Transverse colon (tissue), 4 donors: ENCODE data around the gene REC114.

Experiments
- CTCF ChIP-seq, 5 experiments: fragments of 200-600 bp in 3 of 5; fragments of 450-650 bp in 2 of 5; sonication (generic) in 3 of 5; IDR thresholded peaks; 1 replicate in 2 of 5; 2 replicates in 3 of 5; pipeline ENCODE4 v1.5.1; 2016 to 2017; ENCODE audit warnings: antibody characterized with exemption in 5 of 5, inconsistent platforms in 3 of 5, mild to moderate bottlenecking in 2 of 5, moderate library complexity in 1 of 5
- POLR2A ChIP-seq: fragments of 450-650 bp; IDR thresholded peaks from one replicate; pipeline ENCODE4 v1.6.1; 2016; ENCODE audit warnings: antibody characterized with exemption, mild to moderate bottlenecking, moderate library complexity
- POLR2AphosphoS5 ChIP-seq, 3 donors: sonication (generic); formaldehyde crosslinking; IDR thresholded peaks; one replicate each; pipeline ENCODE4 v1.6.1; 2016; ENCODE audit warnings: antibody characterized with exemption in 3 of 3

- TF ChIP-seq CTCF (IDR thresholded peaks at IDR 0.05): no peak
- TF ChIP-seq POLR2A: no peak
- no peak for TF ChIP-seq POLR2AphosphoS5 (IDR thresholded peaks at IDR 0.05)
Measured at GRCh38 chr15:73522011-73522410, 79.0 kb downstream of the REC114 start.
